Keratinocyte (primary cell): ENCODE data around the gene ABLIM1.

ENCODE experiments used
- EZH2 ChIP-seq: IDR thresholded peaks from one replicate; pipeline ENCODE4 v1.6.1; 2012; ENCODE audit warnings: inconsistent platforms, mild to moderate bottlenecking, low read length, moderate library complexity
- TF ChIP-seq, protein P1 (sequence below), 3 experiments: IDR thresholded peaks in 1 of 3; conservative IDR thresholded peaks in 1 of 3; optimal IDR thresholded peaks in 1 of 3; 2 replicates in 2 of 3; 3 replicates in 1 of 3; pipeline versions ENCODE3 to v1.5.1; 2011; ENCODE audit warnings: low read length in 3 of 3, mild to moderate bottlenecking in 3 of 3, moderate library complexity in 2 of 3, control low read depth in 1 of 3, inconsistent platforms in 1 of 3; ENCODE audit not compliant: insufficient read depth in 2 of 3; ENCODE audit errors: extremely low read depth in 1 of 3

DNA sequence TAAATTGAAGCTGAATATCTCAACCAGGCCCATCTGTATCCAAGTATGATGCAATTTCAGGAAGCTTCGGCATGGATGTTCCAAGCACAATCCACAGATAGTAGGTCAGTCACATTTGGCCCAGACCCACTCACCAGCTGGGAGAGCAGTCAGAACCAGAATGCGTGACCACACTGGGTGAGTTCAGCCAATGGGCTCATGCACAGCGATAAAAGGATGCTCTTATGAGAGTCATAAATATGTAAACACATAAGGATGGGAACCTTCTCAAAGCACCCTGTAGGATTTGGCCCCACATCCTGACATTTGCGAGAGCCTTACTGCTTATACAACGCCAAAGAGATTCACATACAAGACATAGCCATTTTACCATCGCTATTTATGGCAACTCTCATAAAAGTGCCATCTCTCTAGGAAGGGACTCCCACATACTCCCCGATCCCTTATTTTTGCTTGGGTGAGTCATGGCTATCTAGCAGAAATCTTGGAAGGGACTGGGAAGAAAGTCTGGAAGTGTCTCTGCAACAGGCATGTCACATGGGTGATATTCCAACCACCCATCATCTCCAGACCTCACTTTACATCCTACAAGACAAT lies 256.8 kb downstream of the ABLIM1 start:
- no peak for TF ChIP-seq EZH2
- TF ChIP-seq, protein P1, sequence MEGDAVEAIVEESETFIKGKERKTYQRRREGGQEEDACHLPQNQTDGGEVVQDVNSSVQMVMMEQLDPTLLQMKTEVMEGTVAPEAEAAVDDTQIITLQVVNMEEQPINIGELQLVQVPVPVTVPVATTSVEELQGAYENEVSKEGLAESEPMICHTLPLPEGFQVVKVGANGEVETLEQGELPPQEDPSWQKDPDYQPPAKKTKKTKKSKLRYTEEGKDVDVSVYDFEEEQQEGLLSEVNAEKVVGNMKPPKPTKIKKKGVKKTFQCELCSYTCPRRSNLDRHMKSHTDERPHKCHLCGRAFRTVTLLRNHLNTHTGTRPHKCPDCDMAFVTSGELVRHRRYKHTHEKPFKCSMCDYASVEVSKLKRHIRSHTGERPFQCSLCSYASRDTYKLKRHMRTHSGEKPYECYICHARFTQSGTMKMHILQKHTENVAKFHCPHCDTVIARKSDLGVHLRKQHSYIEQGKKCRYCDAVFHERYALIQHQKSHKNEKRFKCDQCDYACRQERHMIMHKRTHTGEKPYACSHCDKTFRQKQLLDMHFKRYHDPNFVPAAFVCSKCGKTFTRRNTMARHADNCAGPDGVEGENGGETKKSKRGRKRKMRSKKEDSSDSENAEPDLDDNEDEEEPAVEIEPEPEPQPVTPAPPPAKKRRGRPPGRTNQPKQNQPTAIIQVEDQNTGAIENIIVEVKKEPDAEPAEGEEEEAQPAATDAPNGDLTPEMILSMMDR (optimal IDR thresholded peaks at IDR 0.05 in 1 of 3, IDR thresholded peaks at IDR 0.05 in 1 of 3, conservative IDR thresholded peaks at IDR 0.05 in 1 of 3; ENCODE audit: extremely low read depth in 1 of 3, insufficient read depth in 2 of 3, low read length in 3 of 3): no peak
